HUES64 (cell line): ENCODE data around the gene USF1.
A peak's percentile ranks its signal among the peaks of the same experiment; 100 is the strongest.
"Not testable (repeated sequence)": the region's sequence is repeated elsewhere in the genome, so short reads cannot be mapped to it uniquely, and the experiment has no call there.

Source experiments
- H3K27ac ChIP-seq: 2 replicates; pipeline ENCODE4 v1.7.0; 2013; ENCODE audit warnings: low read depth, low read length, inconsistent platforms
- H3K27me3 ChIP-seq: 2 replicates; pipeline ENCODE4 v1.6.1; 2013; ENCODE audit warnings: mild to moderate bottlenecking, low read length; ENCODE audit not compliant: insufficient read depth
- H3K36me3 ChIP-seq: 2 replicates; pipeline ENCODE4 v1.6.1; 2013; ENCODE audit warnings: mild to moderate bottlenecking, low read length; ENCODE audit not compliant: insufficient read depth
- H3K4me1 ChIP-seq: 2 replicates; pipeline ENCODE4 v1.6.1; 2013; ENCODE audit warnings: mild to moderate bottlenecking, low read length, moderate library complexity; ENCODE audit not compliant: insufficient read depth
- H3K4me3 ChIP-seq: 2 replicates; pipeline ENCODE4 v1.5.1; 2013; ENCODE audit warnings: mild to moderate bottlenecking, low read length, moderate library complexity
- H3K9ac ChIP-seq: 2 replicates; pipeline ENCODE4 v1.6.1; 2013; ENCODE audit warnings: mild to moderate bottlenecking, low read depth, low read length
- H3K9me3 ChIP-seq: 2 replicates; pipeline ENCODE4 v1.6.1; 2013; ENCODE audit warnings: low read depth, low read length; ENCODE audit not compliant: insufficient read depth
- WGBS: fragments of 150-250, 120-280 bp; methylation state at CpG from one replicate; pipeline ENCODE4 v1.1.7; 2013; ENCODE audit warnings: missing lambda C conversion rate; 5-methylcytosine and 5-hydroxymethylcytosine counted together

The USF1 gene

DNA sequence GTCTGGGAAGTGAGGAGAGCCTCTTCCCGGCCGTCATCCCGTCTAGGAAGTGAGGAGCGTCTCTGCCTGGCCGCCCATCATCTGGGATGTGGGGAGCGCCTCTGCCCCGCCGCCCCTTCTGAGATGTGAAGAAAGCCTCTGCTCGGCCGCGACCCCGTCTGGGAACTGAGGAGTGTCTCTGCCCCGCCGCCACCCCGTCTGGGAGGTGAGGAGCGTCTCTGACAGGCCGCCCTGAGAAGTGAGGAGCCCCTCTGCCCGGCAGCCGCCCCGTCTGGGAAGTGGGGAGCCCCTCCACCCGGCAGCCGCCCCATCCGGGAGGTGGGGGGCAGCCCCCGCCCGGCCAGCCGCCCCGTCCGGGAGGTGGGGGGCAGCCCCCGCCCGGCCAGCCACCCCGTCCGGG lies 16.3 kb downstream of the USF1 start:
- not testable (repeated sequence) for H3K27ac ChIP-seq, H3K9ac ChIP-seq, H3K36me3 ChIP-seq, H3K9me3 ChIP-seq, H3K4me1 ChIP-seq, H3K27me3 ChIP-seq, H3K4me3 ChIP-seq
- WGBS: 96% methylated on average over 32 of the region's 32 CpGs

DNA sequence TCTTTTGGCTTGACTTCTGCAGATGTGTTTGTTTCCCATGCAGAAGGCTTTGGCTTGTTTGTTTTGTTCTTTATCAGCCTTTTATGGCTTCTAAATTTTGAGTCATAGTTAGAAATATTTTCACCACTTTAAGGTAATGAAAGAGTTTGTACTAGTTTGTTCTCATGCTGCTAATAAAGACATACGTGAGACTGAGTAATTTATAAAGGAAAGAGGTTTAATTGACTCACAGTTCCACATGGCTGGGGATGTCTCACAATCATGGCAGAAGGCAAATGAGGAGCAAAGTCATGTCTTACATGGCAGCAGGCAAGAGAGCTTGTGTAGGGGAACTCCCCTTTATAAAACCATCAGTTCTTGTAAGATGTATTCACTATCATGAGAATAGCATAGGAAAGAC lies 18.8 kb downstream of the USF1 start:
- H3K9me3 ChIP-seq, H3K27me3 ChIP-seq, H3K4me1 ChIP-seq, H3K27ac ChIP-seq, H3K9ac ChIP-seq, H3K36me3 ChIP-seq, H3K4me3 ChIP-seq: not testable (repeated sequence)
- 96% methylated on average over 1 of the region's 1 CpG for WGBS

DNA sequence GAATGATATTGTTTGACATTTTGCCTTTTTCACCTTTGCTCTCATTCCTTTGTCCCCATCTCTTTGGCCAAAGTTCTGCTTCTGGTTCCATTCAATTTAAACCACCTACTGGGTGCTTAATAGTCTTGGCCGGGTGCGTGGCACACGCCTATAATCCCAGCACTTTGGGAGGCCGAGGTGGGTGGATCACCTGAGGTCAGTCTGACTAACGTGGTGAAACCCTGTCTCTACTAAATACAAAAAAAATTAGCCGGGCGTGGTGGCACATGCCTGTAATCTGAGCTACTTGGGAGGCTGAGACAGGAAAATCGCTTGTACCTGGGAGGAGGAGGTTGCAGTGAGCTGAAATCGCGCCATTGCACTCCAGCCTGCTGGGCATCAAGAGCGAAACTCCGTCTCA lies 23.3 kb downstream of the USF1 start:
- not testable (repeated sequence) for H3K36me3 ChIP-seq, H3K4me3 ChIP-seq, H3K27me3 ChIP-seq, H3K9me3 ChIP-seq, H3K9ac ChIP-seq, H3K27ac ChIP-seq
- H3K4me1 ChIP-seq: peaks cover 21% of the 10 kb centered on the region
- 88% methylated on average over 12 of the region's 12 CpGs for WGBS

DNA sequence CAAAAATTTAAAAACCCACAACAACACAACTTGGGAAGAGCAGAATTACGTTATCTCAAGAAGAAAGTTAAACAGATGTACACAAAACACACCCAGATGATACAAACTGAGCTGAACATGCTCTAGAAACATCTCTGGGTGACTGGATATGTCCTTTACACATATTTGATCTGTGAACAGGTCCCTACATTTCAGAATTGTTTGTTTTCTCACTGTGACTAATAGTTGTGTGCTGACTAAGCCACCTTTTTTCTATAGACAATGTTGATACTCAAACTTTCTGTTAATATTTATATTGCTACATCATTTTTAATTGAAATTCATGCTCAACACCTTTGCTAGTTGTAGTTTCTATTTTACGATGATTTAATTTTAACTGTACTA lies 23.8 kb downstream of the USF1 start:
- 96% methylated on average over 1 of the region's 2 CpGs for WGBS
- H3K27me3 ChIP-seq: no peaks in the 10 kb centered on the region
- no peak overlapping the region for H3K27ac ChIP-seq
- peaks cover 22% of the 10 kb centered on the region for H3K4me1 ChIP-seq
- H3K9ac ChIP-seq: 0 out of 2 replicates have a peak overlapping the region, but pooled peaks have one; percentile 56
- H3K36me3 ChIP-seq: no peaks in the 10 kb centered on the region; the same call in 1 of the 2 replicates
- H3K9me3 ChIP-seq: no peaks in the 10 kb centered on the region
- peak overlapping the region; percentile 79 for H3K4me3 ChIP-seq

DNA sequence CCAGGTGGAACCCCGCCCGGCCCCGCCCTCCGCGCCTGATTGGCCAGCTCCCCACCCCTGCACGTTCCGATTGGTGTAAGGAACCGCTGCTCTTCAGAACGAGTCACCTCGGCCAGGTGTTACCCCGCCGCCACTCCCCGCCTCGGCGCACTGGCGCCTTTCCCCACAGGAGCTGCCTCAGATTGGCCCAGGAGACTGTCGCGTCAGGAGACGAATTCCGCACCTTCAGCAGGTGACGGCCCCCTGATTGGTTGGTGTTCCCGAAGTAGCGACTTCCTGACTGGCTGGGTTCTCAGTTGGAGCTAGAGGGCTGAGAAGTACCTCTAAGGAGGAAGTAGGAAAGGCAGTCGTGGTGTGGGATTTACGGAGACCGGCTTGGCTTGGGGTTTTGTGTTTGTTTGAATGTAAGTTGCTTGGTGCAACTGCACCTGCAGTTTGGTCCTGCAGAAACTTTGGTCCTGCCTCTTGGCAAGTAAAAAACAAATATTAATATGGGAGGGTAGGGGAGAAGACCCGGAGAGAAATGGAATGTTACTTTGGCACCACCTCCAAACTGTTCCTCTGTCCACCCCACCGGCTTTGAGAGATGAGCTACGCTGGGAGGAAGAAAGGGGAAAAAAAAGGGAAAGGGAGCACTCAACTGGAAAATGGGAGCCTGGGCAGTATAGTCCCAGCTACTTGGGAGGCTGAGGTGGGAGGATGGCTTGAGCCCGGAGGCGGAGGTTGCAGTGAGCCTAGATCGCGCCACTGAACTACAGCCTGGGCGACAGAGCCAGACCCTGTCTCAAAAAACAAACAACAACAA lies 24.4 kb downstream of the USF1 start:
- Histone ChIP-seq H3K9ac (peak overlapping the region; percentile 78), H3K4me3 (peak overlapping the region; percentile 79), H3K27ac (peak overlapping the region; percentile 93), H3K36me3 (no peaks in the 10 kb centered on the region; the same call in 1 of the 2 replicates), H3K4me1 (peaks cover 26% of the 10 kb centered on the region), H3K27me3 (no peaks in the 10 kb centered on the region), H3K9me3 (no peaks in the 10 kb centered on the region)
- 14% methylated on average over 33 of the region's 34 CpGs for WGBS

DNA sequence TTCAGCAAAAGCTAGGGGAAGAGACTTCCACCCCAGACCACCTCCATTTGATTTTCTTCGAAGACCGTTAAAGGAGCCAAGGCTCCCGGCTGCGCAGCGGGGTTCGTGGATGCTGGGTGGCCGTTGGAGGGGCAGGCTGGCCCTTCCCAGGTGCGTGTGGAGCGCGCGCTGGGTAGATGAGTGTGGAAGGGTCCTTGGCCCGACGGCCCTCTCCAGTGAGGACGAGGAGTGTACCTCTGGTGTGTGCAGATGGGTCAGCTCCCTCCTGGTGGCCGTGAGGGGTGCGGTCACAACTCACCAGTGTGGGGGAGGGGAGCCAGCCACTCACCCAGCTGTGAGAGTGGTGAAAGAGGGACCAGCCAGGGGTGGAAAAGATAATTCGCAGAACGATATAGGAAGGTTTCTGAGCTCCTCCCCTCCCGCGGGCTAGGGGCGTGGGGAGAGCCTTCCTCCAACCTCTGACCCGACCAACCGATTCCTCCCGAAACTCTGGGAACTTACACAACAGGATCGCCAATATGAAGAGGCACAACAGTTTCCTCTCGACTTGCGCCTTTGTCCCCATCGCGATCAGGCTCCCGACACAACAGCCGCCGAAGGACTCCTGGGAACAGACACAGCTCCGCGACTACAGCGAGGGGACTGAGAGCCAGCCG lies 25.1 kb downstream of the USF1 start, which contains the start of gene F11R:
Gene F11R, minus strand, starts transcription at position 644 of the 656 bp plus-strand sequence. Its CDS starts 79 bp downstream, at position 565.
- H3K4me1 ChIP-seq: peaks cover 26% of the 10 kb centered on the region
- peak within 1 kb of the TSS; percentile 78 for H3K9ac ChIP-seq
- under 1% methylated on average over 36 of the region's 36 CpGs for WGBS

DNA sequence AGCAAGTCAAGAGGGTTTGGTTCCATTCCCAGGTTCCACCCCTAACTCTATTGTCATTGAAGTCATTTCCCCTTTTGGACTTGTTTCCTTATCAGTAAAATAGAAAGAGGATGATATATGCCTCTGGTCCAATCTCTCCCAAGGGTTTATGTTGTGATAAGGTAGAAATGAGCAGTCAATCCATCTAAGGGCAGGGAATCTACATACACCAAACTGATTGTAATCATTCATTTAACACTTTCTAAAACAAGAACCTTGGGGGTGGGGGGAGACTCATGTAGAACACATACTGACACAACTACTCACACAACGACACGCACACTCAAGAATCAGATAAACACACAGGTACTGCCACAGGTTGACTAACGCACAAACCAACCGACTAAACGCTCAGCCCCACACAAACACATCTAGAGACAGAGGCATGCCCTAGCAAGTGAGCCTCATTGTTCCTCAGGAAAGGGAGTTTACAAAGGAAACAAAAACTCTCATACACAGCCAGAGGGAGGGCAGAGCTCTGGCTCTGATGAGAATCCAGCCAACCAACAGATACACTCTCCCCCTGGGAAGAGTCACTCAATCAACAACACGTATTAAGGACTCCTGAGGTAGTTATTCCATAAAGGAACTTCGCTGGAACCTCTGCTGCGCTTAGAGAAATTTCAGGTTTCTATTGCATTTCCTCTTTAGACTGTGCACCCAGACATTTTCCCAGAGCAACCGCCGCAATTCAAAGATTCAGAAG lies 25.9 kb downstream of the USF1 start:
- peak overlapping the region; percentile 79 for H3K4me3 ChIP-seq
- H3K27me3 ChIP-seq: no peaks in the 10 kb centered on the region
- no peaks in the 10 kb centered on the region; the same call in 1 of the 2 replicates for H3K36me3 ChIP-seq
- WGBS: 7% methylated on average over 10 of the region's 10 CpGs
- no peaks in the 10 kb centered on the region for H3K9me3 ChIP-seq
- H3K9ac ChIP-seq: peak overlapping the region; percentile 78
- peaks cover 26% of the 10 kb centered on the region for H3K4me1 ChIP-seq
- peak overlapping the region; percentile 93 for H3K27ac ChIP-seq

More for the DNA sequence above, 25.1 kb downstream of the USF1 start, which contains the start of gene F11R:
- H3K27ac ChIP-seq: peak within 1 kb of the TSS; percentile 93
- no peaks in the 10 kb centered on the region for H3K27me3 ChIP-seq
- H3K36me3 ChIP-seq: no peaks in the 10 kb centered on the region; the same call in 1 of the 2 replicates
- H3K4me3 ChIP-seq: peak within 1 kb of the TSS; percentile 79
- no peaks in the 10 kb centered on the region for H3K9me3 ChIP-seq

DNA sequence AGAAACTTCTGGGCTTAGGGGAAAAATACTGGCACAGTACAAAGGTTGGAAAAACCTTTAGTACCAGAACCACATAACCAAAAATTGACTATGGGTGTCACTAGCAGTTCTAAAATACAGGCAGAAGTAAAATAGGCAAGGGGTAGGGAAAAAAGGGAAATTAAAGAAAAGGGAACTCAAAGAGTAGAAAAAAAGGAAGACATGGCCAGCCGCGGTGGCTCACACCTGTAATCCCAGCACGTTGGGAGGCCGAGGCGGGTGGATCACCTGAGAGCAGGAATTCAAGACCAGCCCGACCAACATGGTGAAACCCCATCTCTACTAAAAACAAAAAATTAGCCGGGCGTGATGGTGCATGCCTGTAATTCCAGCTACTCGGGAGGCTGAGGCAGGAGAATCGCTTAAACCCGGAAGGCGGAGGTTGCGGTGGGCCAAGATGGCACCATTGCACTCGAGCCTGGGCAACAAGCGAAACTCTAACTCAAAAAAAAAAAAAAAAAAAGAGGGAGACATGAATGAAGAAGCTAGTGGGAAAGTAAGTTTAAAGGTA lies 26.6 kb downstream of the USF1 start:
- WGBS: 86% methylated on average over 15 of the region's 15 CpGs
- H3K9ac ChIP-seq: peak overlapping the region; percentile 16; the same call in 1 of the 2 replicates

DNA sequence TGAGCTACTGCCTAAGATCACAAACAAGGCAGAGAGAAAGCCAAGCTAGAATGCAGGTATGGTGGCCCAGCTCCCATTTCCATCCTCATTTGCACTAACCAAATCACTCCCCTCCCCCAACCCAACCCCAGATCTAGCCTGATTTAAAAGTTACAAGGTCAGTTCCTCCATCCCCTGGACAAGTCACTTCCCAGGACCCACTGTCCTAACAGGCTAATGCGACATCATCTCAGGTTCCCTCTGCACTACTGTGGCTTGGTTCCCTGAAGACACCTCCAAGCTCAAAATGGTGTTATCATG lies 27.2 kb downstream of the USF1 start:
- Histone ChIP-seq H3K9me3 (no peaks in the 10 kb centered on the region), H3K27me3 (no peaks in the 10 kb centered on the region), H3K9ac (0 out of 2 replicates have a peak overlapping the region, but pooled peaks have one; percentile 16), H3K4me1 (peaks cover 35% of the 10 kb centered on the region), H3K4me3 (peak overlapping the region; percentile 79), H3K27ac (peak overlapping the region; percentile 68; the same call in 1 of the 2 replicates), H3K36me3 (peaks cover 3% of the 10 kb centered on the region; the same call in 1 of the 2 replicates)
- WGBS: 72% methylated on average over 1 of the region's 1 CpG

More for the DNA sequence above, 26.6 kb downstream of the USF1 start:
- peaks cover 29% of the 10 kb centered on the region for H3K4me1 ChIP-seq
- not testable (repeated sequence) for H3K36me3 ChIP-seq, H3K9me3 ChIP-seq, H3K27me3 ChIP-seq
- peak overlapping the region; percentile 79 for H3K4me3 ChIP-seq
- H3K27ac ChIP-seq: peak overlapping the region; percentile 68; the same call in 1 of the 2 replicates

DNA sequence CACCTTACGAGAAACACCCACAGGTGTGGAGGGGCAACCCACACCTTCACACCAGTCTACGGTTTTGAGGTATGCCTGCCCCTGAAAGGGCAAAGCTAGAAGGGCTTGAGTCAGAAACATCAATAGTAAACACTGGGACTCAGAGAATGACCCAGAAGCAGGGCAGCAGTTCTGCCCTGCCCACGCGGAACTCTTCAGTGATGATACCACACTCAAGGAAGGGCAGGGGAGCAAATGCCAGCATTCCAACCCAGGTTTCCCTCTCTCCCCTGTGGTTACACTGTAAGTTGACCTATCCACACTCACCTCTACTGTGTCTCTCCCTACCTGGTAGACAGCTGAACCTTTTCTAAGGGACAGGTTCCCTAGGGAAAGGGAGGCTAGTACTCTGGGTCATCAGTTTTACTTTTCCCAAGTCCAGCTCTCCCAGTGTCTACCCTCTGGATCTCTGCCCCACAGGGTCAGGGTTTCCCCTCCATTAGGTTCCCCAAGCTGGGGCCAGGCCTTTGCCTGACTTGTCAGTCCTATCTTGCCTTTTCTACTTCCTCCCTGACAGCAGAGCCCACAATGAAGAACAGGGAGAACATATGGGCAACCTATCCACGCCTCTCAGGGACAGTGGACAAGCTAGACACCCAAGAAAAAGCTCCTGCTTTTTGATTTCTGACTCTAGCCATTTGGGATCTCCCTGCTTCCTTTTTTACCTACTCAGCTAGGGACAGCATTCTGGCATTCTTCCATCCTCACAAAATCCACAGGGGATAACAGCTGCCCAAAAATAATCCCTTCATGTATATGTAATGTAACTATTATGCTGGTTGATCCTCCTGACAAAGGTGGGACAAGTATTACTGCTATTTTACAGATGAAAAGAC lies 27.8 kb downstream of the USF1 start:
- 0 out of 2 replicates have a peak overlapping the region, but pooled peaks have one; percentile 19 for H3K9ac ChIP-seq
- WGBS: 78% methylated on average over 5 of the region's 5 CpGs
- H3K27me3 ChIP-seq: no peaks in the 10 kb centered on the region
- peak overlapping the region; percentile 79 for H3K4me3 ChIP-seq
- H3K36me3 ChIP-seq: peaks cover 3% of the 10 kb centered on the region; the same call in 1 of the 2 replicates
- no peaks in the 10 kb centered on the region for H3K9me3 ChIP-seq
- peak overlapping the region; percentile 68 for H3K27ac ChIP-seq
- H3K4me1 ChIP-seq: peaks cover 41% of the 10 kb centered on the region
